ENCODE results near the gene UBE2V1. TPM values are rescaled to one million over a fixed set of nuclear protein-coding genes. Genes with fewer than 3 reads are reported as not detected.

Gene UBE2V1
- total RNA-seq, 2 experiments from 2014 or later = 120 to 131 TPM

DNA sequence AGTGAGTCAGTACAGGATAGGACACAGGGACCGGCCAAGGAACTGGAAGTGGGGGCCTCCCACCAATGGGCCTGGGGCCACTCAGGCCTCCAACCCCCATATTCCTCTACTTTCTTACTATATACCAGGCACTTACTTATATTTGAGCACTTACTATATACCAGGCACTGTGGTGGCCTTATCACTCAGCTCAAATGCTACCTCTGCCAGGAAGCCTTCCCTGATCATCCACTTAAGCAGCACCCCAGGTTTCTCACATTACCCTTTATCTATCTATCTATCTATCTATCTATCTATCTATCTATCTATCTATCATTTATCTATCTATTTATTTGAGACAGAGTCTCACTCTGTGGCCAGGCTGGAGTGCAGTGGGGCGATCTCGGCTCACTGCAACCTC lies 12.3 kb upstream of the UBE2V1 start:
- Mint-ChIP-seq H3K36me3 (ENCODE audit: low read depth) (peaks cover 58% of the 10 kb centered on the region), H3K27ac (no peak overlapping the region), H3K27me3 (ENCODE audit: low read depth) (no peaks in the 10 kb centered on the region), H3K4me3 (no peak overlapping the region), H3K4me1 (ENCODE audit: low read depth) (peaks cover 6% of the 10 kb centered on the region), H3K9me3 (ENCODE audit: insufficient read depth) (no peaks in the 10 kb centered on the region)
- POLR2A ChIA-PET = no interaction called here
- ATAC-seq (no peak), DNase-seq (no peak)
- CTCF ChIA-PET = interaction anchor here (1.5 to 6.3 kb wide), 2 partner anchors 9 to 29 kb away, joined by 4 to 56 read pairs; partner anchors contain the start of gene PEDS1

- peaks cover 6% of the 10 kb centered on the region for H3K4me1 Mint-ChIP-seq (ENCODE audit: low read depth)
- no peak overlapping the region for H3K4me3 Mint-ChIP-seq
- POLR2A ChIA-PET = no interaction called here
- ATAC-seq (no peak), DNase-seq (no peak)
- no peaks in the 10 kb centered on the region for H3K9me3 Mint-ChIP-seq (ENCODE audit: insufficient read depth)
- peaks cover 53% of the 10 kb centered on the region for H3K36me3 Mint-ChIP-seq (ENCODE audit: low read depth)
- no peak overlapping the region for H3K27ac Mint-ChIP-seq
- CTCF ChIA-PET = interaction anchor here (1.5 to 6.3 kb wide), 3 partner anchors 9 to 44 kb away, joined by 4 to 128 read pairs (median 56); partner anchors contain the start of gene PEDS1
- no peaks in the 10 kb centered on the region for H3K27me3 Mint-ChIP-seq (ENCODE audit: low read depth)
Observed at GRCh38 chr20:50124496-50124895, 11.5 kb upstream of the UBE2V1 start.

DNA sequence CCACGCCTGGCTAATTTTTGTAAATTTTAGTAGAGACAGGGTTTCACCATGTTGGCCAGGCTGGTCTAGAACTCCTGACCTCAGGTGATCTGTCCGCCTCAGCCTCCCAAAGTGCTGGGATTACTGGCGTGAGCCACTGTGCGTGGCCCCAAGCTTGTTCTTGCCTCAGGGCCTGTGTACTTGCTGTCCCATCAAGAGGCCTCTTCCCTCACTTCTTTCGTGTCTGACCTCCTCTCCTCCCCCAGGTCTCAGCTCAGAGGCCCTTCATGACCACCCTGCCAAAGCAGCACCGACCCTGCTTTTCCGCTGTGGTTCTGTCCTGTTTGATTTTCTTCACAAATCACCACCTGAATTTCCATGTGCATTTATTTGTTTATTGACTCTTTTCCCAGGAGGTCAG lies 10.5 kb upstream of the UBE2V1 start:
- DNase-seq (no peak), ATAC-seq (no peak)
- H3K36me3 Mint-ChIP-seq (ENCODE audit: low read depth) = peaks cover 47% of the 10 kb centered on the region
- H3K27ac Mint-ChIP-seq = no peak overlapping the region
- peaks cover 6% of the 10 kb centered on the region for H3K4me1 Mint-ChIP-seq (ENCODE audit: low read depth)
- POLR2A ChIA-PET = no interaction called here
- H3K4me3 Mint-ChIP-seq = no peak overlapping the region
- no peaks in the 10 kb centered on the region for H3K9me3 Mint-ChIP-seq (ENCODE audit: insufficient read depth)
- CTCF ChIA-PET = interaction anchor here (0.9 to 6.3 kb wide), 7 partner anchors 9 to 145 kb away, joined by 3 to 128 read pairs (median 4); partner anchors contain the start of gene PEDS1
- H3K27me3 Mint-ChIP-seq (ENCODE audit: low read depth) = no peaks in the 10 kb centered on the region

- ChIA-PET POLR2A (interaction anchor here (1.3 kb wide), 1 partner anchor 12 kb away, joined by 4 read pairs; no protein-coding TSS in a partner anchor), CTCF (interaction anchor here (0.9 to 6.3 kb wide), 11 partner anchors 10 to 144 kb away, joined by 3 to 128 read pairs (median 8); partner anchors contain the start of gene PEDS1)
- ATAC-seq (no peak), DNase-seq (no peak)
- Mint-ChIP-seq H3K27me3 (ENCODE audit: low read depth) (no peaks in the 10 kb centered on the region), H3K4me1 (ENCODE audit: low read depth) (peaks cover 6% of the 10 kb centered on the region), H3K4me3 (no peak overlapping the region), H3K9me3 (ENCODE audit: insufficient read depth) (no peaks in the 10 kb centered on the region), H3K36me3 (ENCODE audit: low read depth) (peaks cover 42% of the 10 kb centered on the region), H3K27ac (no peak overlapping the region)
Observed at GRCh38 chr20:50122763-50123162, 9.8 kb upstream of the UBE2V1 start.

DNA sequence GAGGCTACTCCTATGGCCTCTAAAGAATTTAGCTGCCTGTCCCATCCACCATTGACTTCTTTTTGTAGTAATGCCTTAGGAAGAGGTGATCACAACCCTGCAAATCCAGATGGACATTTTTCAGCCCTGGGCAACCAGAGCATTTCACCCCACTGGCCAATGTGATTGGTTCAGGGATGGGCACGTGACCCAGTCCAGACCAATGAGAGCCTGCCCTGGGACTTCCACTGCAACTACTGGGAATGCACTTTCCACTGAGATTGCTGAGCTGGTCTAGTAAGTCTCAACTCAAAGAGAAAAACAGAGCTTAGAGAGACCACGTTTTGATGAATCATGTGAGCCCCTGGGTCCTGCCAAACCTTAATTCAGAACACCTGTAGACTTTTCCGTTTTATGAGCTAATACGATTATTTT lies 8.9 kb upstream of the UBE2V1 start:
- ChIA-PET CTCF (interaction anchor here (1.0 to 6.3 kb wide), 12 partner anchors 9 to 341 kb away, joined by 3 to 128 read pairs (median 9); partner anchors contain the start of genes PEDS1 and UBE2V1), POLR2A (interaction anchor here (1.0 to 1.8 kb wide), 3 partner anchors 11 to 45 kb away, joined by 3 to 8 read pairs (median 4); partner anchors contain the start of gene PEDS1)
- H3K36me3 Mint-ChIP-seq (ENCODE audit: low read depth) = peaks cover 36% of the 10 kb centered on the region
- H3K4me1 Mint-ChIP-seq (ENCODE audit: low read depth) = peaks cover 6% of the 10 kb centered on the region
- H3K4me3 Mint-ChIP-seq = no peak overlapping the region
- no peaks in the 10 kb centered on the region for H3K27me3 Mint-ChIP-seq (ENCODE audit: low read depth)
- DNase-seq = no peak
- H3K9me3 Mint-ChIP-seq (ENCODE audit: insufficient read depth) = no peaks in the 10 kb centered on the region
- H3K27ac Mint-ChIP-seq = no peak overlapping the region
- no peak for ATAC-seq

DNA sequence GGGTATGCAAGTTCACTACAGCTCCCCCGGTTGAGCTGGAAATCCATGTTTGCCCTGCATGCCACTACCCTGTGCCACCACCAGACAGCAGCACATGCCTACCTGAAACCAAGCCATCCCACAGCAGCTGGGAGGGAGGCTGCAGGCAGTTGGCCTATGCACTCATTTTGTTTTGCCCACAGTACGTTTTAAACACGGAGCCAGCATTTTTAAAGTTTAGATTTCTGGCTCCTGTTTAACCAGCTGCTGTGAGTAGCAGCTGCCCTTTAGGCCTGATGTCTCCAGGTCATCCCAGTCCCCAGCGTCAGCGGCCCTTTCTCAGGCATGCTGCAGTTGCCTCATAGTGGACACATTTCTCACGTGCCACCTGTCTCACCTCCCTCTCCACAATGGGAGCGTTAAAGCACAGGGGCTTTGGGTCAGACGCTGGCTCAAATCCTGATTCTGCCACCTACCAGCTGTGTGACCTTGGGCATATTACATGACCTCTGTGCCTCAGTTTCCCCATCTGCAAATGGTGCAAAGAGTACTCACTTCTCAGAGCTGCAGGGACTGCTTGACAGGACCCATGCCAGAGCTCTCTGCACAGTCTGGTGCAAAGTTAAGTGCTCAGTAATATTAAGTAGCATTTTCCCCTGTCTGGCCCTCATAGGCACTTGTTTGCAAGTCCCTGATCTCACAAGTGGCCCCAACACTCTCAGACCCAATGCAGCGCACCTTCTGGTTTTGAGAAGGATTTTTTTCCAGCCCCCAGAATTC lies 8.2 kb upstream of the UBE2V1 start:
- Mint-ChIP-seq H3K27ac (no peak overlapping the region), H3K4me1 (ENCODE audit: low read depth) (peaks cover 7% of the 10 kb centered on the region)
- POLR2A ChIA-PET = interaction anchor here (1.5 to 1.8 kb wide), 2 partner anchors 32 to 48 kb away, joined by 4 to 8 read pairs; partner anchors contain the start of gene PEDS1

GRCh38 chr20:50118203-50118602 lies 5.3 kb upstream of the UBE2V1 start:
- no peak overlapping the region for H3K27ac Mint-ChIP-seq

More for the DNA sequence above, 8.2 kb upstream of the UBE2V1 start:
- Mint-ChIP-seq H3K9me3 (ENCODE audit: insufficient read depth) (no peaks in the 10 kb centered on the region), H3K4me3 (no peak overlapping the region), H3K27me3 (ENCODE audit: low read depth) (no peaks in the 10 kb centered on the region), H3K36me3 (ENCODE audit: low read depth) (peaks cover 33% of the 10 kb centered on the region)
- CTCF ChIA-PET = interaction anchor here (0.8 to 6.3 kb wide), 22 partner anchors 9 to 467 kb away, joined by 3 to 128 read pairs (median 5); partner anchors contain the start of genes PEDS1 and UBE2V1
- ATAC-seq (peak; percentile 68), DNase-seq (peak; percentile 70)

DNA sequence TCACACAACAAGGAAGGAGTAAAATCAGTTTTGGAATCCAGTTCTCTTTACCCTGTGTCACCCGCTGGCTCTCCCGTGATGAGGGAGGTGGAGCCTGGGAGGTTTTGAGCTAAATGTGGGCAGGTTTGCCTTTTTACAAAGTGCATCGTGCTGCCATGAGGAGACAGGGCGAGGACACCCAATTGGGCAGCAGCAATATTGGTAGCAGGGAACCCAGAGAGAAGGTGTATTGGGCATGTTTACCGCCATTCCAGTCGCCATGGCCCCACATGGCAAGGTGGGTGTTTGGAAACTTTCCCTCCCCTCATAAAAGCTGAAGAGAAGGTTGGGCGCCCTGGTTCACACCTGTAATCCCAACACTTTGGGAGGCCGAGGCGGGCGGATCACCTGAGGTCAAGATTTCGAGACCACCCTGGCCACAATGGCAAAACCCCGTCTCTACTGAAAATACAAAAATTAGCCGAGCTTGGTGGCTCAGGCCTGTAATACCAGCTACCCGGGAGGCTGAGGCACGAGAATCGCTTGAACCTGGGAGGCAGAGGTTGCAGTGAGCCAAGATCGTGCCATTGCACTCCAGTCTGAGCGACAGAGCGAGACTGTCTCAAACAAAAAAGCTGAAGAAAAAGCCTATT lies 3.5 kb upstream of the UBE2V1 start:
- no peak for ATAC-seq
- peak overlapping the region; percentile 77 for H3K4me3 Mint-ChIP-seq
- H3K36me3 Mint-ChIP-seq (ENCODE audit: low read depth) = peaks cover 11% of the 10 kb centered on the region
- peak overlapping the region; percentile 89 for H3K27ac Mint-ChIP-seq
- ChIA-PET POLR2A (interaction anchor here (1.1 to 2.5 kb wide), 4 partner anchors 10 to 74 kb away, joined by 3 to 22 read pairs (median 4); partner anchors contain the start of genes CEBPB and PEDS1), CTCF (interaction anchor here (0.9 to 7.4 kb wide), 14 partner anchors 17 to 367 kb away, joined by 3 to 43 read pairs (median 9); partner anchors contain the start of genes PEDS1 and RNF114)
- H3K9me3 Mint-ChIP-seq (ENCODE audit: insufficient read depth) = no peaks in the 10 kb centered on the region
- DNase-seq = no peak
- H3K27me3 Mint-ChIP-seq (ENCODE audit: low read depth) = no peaks in the 10 kb centered on the region
- H3K4me1 Mint-ChIP-seq (ENCODE audit: low read depth) = peaks cover 46% of the 10 kb centered on the region

More at GRCh38 chr20:50118203-50118602, 5.3 kb upstream of the UBE2V1 start:
- no peak for DNase-seq
- ChIA-PET CTCF (interaction anchor here (1.8 to 4.1 kb wide), 3 partner anchors 48 to 54 kb away, joined by 6 to 30 read pairs (median 21); no protein-coding TSS in a partner anchor), POLR2A (interaction anchor here (0.6 kb wide), 1 partner anchor 38 kb away, joined by 3 read pairs; no protein-coding TSS in a partner anchor)
- ATAC-seq = no peak
- Mint-ChIP-seq H3K4me1 (ENCODE audit: low read depth) (peaks cover 34% of the 10 kb centered on the region), H3K4me3 (no peak overlapping the region), H3K27me3 (ENCODE audit: low read depth) (no peaks in the 10 kb centered on the region), H3K9me3 (ENCODE audit: insufficient read depth) (no peaks in the 10 kb centered on the region), H3K36me3 (ENCODE audit: low read depth) (peaks cover 8% of the 10 kb centered on the region)

- Mint-ChIP-seq H3K4me1 (ENCODE audit: low read depth) (peaks cover 53% of the 10 kb centered on the region), H3K36me3 (ENCODE audit: low read depth) (peaks cover 16% of the 10 kb centered on the region), H3K27me3 (ENCODE audit: low read depth) (no peaks in the 10 kb centered on the region), H3K4me3 (peak overlapping the region; percentile 77), H3K9me3 (ENCODE audit: insufficient read depth) (no peaks in the 10 kb centered on the region), H3K27ac (peak overlapping the region; percentile 89)
- DNase-seq = peak; percentile 93
- ChIA-PET POLR2A (interaction anchor here (0.5 to 2.5 kb wide), 6 partner anchors 11 to 1298 kb away, joined by 3 to 22 read pairs (median 3); partner anchors contain the start of genes CEBPB and PEDS1), CTCF (interaction anchor here (0.6 to 7.4 kb wide), 16 partner anchors 18 to 394 kb away, joined by 3 to 43 read pairs (median 6); partner anchors contain the start of genes PEDS1, PTPN1 and RNF114)
- ATAC-seq = peak; percentile 75
Observed at GRCh38 chr20:50115591-50116367, 2.8 kb upstream of the UBE2V1 start.

DNA sequence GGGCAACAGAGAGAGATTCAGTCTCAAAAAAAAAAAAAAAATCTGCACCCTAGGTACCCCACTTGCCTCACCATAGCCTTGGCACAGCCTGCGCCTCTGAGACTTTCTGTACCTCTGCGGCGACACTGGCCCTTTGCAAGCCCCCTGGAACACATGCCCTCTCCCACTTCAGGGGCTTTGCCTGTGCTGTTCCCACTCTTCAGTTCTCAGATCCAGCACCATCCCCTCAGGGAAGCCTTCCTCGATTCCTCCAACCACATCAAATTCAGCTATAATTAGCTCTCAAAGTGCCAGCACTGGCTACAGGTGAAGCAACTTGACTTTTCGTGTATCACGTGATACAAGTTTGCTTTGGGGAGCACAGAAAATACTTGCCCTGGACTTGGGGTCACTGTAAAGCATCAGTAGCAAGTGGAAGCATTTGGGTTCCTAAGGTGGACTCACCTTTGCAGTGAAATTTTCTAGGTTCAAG lies 2.1 kb upstream of the UBE2V1 start:
- Mint-ChIP-seq H3K27me3 (ENCODE audit: low read depth) (no peaks in the 10 kb centered on the region), H3K27ac (peak overlapping the region; percentile 89), H3K4me3 (peak overlapping the region; percentile 77), H3K36me3 (ENCODE audit: low read depth) (peaks cover 22% of the 10 kb centered on the region), H3K9me3 (ENCODE audit: insufficient read depth) (no peaks in the 10 kb centered on the region), H3K4me1 (ENCODE audit: low read depth) (peaks cover 60% of the 10 kb centered on the region)
- POLR2A ChIA-PET = interaction anchor here (0.8 to 2.5 kb wide), 3 partner anchors 37 to 43 kb away, joined by 3 to 22 read pairs (median 12); partner anchors contain the start of gene PEDS1
- CTCF ChIA-PET = interaction anchor here (0.6 to 7.4 kb wide), 15 partner anchors 19 to 395 kb away, joined by 3 to 43 read pairs (median 11); partner anchors contain the start of genes PEDS1 and PTPN1
- ATAC-seq (no peak), DNase-seq (no peak)

All from activated CD8-positive, alpha-beta T cell treated with anti-CD3 and anti-CD28 coated beads, Interleukin-2, amount 10 ng/mL, durations not matched to agents 7 days and 5 days (primary cell).